Ovary (tissue), 3 donors: ENCODE data around the gene FN3K.

Experiments
- EP300 ChIP-seq: sonication (generic); formaldehyde crosslinking; IDR thresholded peaks from one replicate; pipeline ENCODE4 v1.6.1; 2017; ENCODE audit warnings: antibody characterized with exemption
- POLR2A ChIP-seq: fragments of 450-650 bp; IDR thresholded peaks from one replicate; pipeline ENCODE4 v1.6.1; 2017; ENCODE audit warnings: antibody characterized with exemption, mild to moderate bottlenecking, moderate library complexity
- TF ChIP-seq, protein P1 (sequence below), 3 donors: fragments of 450-650 bp in 2 of 3; fragments of 200-600 bp in 1 of 3; IDR thresholded peaks; one replicate each; pipeline versions ENCODE4 v1.5.1 to v1.8.0; 2016 to 2022; ENCODE audit warnings: antibody characterized with exemption in 3 of 3, mild to moderate bottlenecking in 1 of 3
- donor health status: DM: no; HTN: no; CAD: no.

DNA sequence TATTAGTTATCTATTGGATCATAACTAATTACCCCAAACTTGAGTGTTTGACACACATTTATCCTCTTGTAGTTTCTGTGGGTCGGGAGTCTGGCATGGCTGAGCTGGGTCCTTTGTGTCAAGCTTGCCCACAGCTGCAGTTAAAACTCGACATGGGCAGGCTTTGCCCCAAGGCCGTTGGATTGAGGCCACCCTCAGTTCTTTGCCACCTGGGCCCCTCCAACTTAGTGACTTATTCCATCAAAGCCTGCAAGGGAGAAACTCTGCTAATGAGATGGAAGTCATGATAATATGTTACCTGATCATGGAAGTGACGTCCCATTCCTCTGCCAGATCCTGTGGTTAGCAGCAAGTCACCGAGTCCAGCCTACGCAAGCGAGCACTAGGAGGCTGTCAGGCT is 33.6 kb downstream of the FN3K start:
- no peak for TF ChIP-seq EP300
- TF ChIP-seq POLR2A = no peak
- TF ChIP-seq, protein P1, sequence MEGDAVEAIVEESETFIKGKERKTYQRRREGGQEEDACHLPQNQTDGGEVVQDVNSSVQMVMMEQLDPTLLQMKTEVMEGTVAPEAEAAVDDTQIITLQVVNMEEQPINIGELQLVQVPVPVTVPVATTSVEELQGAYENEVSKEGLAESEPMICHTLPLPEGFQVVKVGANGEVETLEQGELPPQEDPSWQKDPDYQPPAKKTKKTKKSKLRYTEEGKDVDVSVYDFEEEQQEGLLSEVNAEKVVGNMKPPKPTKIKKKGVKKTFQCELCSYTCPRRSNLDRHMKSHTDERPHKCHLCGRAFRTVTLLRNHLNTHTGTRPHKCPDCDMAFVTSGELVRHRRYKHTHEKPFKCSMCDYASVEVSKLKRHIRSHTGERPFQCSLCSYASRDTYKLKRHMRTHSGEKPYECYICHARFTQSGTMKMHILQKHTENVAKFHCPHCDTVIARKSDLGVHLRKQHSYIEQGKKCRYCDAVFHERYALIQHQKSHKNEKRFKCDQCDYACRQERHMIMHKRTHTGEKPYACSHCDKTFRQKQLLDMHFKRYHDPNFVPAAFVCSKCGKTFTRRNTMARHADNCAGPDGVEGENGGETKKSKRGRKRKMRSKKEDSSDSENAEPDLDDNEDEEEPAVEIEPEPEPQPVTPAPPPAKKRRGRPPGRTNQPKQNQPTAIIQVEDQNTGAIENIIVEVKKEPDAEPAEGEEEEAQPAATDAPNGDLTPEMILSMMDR (IDR thresholded peaks at IDR 0.05) = no peak
